HG02763 (cell line): ENCODE measurements around the gene LRFN3.
"Not testable (repeated sequence)": the region's sequence is repeated elsewhere in the genome, so short reads cannot be mapped to it uniquely, and the experiment has no call there.

Experiments used
- ATAC-seq: cut with Tn5 transposase; IDR thresholded peaks from one replicate; pipeline ENCODE4 v1.9.1; 2021; ENCODE audit warnings: mild to moderate bottlenecking, moderate library complexity; ENCODE audit not compliant: unreplicated experiment

Gene LRFN3

GRCh38 chr19:35905178-35905727 lies 30.9 kb upstream of the LRFN3 start:
- no peak for ATAC-seq

DNA sequence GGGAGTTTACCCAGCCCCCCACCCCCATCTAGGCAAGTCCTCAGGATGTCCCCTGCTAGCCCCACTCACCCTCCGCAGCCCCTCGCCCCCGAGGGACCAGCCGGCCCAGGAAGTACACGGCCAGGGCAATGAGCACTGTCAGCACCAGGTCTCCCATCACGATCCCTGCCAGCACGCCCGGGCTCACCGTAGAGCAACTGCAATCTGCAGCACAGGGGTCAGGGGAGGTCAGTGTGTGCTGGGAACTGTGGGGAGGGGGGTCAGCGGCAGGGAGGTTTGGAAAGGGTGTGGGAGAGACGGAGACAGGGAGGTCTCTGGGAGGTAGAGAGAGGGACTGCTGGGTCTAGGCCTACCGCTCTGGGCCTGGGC lies 28.8 kb upstream of the LRFN3 start:
- ATAC-seq, result no peak

DNA sequence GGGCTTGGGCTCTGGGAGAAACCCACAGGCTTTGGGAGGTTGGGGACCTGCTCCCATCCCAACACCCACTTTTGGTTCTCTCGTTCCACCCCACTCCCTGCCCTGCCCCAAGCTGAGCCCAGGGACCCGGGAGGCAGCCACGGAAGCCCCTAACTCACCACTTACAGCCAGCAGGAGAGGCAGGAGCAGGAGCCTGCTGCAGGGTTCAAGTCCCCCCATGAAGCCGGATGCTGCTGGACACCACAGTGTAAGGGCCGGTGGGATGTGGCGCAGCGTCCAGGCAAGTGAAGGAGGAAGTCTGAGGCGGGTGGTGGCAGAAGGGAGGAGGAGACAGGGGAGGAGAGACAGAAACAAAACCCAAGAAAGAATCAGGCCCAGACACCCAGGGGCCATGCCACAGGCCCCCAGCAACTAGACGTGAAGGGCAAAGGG lies 28.1 kb upstream of the LRFN3 start, which contains the start of gene TYROBP:
TSS of gene TYROBP (minus strand) at position 286 of the 432 bp plus-strand sequence. CDS start at position 219, 67 bp downstream.
- no peak for ATAC-seq

- ATAC-seq, result peak; percentile 41
These were observed 27.0 kb upstream of the LRFN3 start for GRCh38 chr19:35908973-35909683.

GRCh38 chr19:35909684-35910035 lies 26.5 kb upstream of the LRFN3 start:
- no peak for ATAC-seq

DNA sequence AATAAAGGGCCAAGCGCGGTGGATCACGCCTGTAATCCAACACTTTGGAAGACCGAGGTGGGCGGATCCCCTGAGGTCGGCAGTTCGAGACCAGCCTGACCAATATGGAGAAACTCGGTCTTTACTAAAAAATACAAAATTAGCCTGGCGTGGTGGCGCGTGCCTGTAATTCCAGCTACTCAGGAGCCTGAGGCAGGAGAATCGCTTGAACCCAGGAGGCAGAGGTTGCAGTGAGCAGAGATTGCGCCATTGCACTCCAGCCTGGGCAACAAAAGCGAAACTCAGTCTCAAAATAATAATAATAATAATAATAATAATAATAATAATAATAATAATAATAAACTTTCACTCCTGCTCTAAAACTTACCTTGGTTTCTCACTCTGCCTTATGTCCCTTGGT lies 25.8 kb upstream of the LRFN3 start:
- ATAC-seq, result not testable (repeated sequence)

GRCh38 chr19:35911173-35911572 lies 25.0 kb upstream of the LRFN3 start:
- no peak for ATAC-seq

- no peak for ATAC-seq
These were observed 24.4 kb upstream of the LRFN3 start for GRCh38 chr19:35911790-35912189.

DNA sequence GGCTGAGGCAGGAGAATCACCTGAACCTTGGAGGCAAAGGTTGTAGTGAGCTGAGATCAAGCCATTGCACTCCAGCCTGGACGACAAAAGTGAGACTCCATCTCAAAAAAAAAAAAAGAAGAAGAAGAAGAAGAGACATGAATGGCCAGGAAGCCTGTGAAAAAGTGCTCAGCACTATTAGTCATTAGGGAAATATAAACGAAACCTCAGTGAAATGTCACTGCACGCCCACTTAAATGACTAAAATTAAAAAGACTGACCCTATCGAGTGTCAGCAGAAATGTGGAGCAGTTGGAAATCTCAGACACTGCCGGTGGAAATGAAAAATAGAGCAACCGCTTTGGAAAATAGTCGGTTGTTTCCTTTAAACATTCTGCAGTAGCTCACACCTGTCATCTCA lies 22.6 kb upstream of the LRFN3 start:
- ATAC-seq, result no peak

DNA sequence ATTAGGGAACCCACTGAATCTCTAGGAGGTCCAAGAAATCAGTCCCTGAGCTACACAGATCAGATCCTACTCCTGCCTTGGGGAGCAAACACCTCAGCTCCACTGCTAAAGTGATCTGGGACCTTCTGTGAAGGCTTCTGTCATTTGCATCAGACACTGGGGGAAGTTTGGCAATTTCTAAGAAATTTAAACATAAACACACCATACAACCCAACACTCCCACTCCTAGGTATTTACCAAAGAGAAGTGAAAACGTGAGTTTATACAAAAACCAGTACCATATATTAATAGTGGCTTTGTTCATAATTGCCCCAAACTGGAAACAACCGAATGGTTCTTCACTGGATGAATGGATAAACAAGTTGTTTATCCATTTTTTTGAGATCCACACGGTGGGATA lies 20.7 kb upstream of the LRFN3 start:
- no peak for ATAC-seq

- ATAC-seq, result no peak
These were observed 16.9 kb upstream of the LRFN3 start for GRCh38 chr19:35919306-35919705.

GRCh38 chr19:35921012-35921411 lies 15.2 kb upstream of the LRFN3 start:
- no peak for ATAC-seq

DNA sequence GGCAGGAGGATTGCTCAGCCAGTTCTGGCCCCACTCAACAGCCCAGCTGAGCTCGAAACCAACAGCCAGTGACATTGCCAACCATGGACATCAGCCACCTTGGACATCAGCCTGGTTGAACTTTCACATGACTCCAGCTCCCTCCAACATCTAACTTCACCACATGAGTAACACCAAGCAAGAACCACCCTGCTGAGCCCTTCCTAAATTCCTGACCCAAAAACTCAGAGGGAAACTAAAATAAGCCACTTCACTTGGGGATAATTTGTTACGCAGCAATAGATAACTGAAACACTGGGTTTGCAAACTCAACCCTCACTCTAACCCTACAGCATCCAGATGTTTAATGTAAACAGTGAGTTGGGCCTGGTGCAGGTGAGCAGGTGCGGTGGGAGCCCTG lies 10.7 kb upstream of the LRFN3 start:
- no peak for ATAC-seq

GRCh38 chr19:35928507-35928906 lies 7.7 kb upstream of the LRFN3 start:
- no peak for ATAC-seq

GRCh38 chr19:35929876-35930275 lies 6.3 kb upstream of the LRFN3 start:
- no peak for ATAC-seq

DNA sequence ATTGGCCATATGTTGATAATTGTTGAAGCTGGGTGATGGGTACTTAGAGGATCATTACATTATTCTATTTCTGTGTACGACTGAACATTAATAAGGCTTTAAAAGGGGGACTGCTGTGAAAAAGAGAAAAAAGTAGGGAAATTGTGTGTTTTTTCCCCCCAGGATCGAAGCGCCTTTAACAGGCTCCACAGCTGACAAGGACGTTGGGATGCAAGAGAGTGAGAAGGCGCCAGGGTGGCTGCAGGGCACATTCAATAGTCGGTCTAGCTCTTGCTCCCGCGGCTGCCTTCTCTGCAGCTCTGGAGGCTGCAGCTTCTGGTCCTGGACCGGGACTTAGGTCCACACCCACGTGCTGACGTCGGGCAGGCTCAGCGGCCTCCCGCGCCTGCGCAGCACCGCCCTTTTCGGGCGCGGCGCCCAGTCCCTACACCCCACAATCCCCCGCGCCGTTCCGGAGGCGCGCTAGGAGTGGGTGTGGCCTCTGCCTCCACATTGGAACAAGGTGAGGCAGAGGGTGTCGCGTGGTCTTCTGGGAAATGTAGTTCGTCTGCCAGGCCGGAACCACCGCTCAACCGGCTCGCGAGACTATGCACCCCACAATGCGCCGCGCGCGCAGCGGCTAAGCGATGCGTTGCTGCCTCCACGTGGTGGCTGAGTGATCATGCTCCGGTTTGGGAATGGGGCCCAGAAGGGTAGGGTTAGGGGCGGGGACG lies 4.9 kb upstream of the LRFN3 start:
- peak; percentile 95 for ATAC-seq

DNA sequence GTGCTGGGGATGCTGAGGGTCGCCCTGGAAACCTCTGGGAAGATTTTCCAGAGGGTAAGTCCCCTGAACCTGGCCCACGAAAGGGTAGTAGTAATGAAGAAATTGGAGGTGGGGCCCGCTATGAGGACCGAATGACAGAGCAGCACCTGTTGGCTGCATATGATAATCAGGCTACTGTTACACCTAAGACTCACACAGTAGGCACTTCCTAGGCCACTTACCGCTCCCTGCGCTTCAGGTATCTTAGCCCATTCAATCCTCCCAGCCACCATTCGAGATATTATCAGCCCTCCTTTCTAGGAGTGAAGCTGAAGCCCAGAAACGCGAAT lies 4.3 kb upstream of the LRFN3 start:
- no peak for ATAC-seq

- ATAC-seq, result no peak
These were observed 3.8 kb upstream of the LRFN3 start for GRCh38 chr19:35932291-35932936.

DNA sequence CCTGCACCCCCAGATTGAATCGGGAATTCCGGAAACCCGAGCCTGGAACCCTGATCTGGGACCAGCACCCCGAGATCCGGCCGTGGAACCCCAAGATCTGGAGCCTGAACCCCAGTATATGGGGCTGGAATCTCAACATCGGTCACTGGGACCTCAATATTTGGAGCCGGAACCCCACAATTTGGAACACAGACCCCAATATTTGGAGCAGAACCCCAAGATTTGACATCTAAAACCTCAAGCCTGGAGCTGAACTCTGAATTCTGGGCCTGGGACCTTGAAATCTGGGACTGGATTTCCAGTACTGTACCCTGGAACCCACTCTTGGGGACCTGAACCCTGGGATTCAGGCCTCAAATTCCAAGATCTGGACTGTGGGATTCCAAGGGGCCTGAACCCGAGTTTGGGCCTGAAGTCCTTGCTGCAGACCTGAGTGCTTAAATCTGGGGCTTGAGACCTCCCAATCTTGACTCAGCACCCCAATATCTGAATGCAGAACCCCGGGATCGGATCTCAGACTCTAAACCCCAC lies 629 bp downstream of the LRFN3 start:
- no peak for ATAC-seq

GRCh38 chr19:35937345-35938281 lies 1.4 kb downstream of the LRFN3 start:
- no peak for ATAC-seq
